C4-2B (cell line): ENCODE measurements around the gene C10orf95.

ENCODE experiments used
- CTCF ChIP-seq: fragments of 450-650 bp; conservative IDR thresholded peaks from 2 replicates; pipeline ENCODE4 v1.5.1; 2017; ENCODE audit warnings: mild to moderate bottlenecking
- ZFX ChIP-seq: fragments of 450-650 bp; IDR thresholded peaks from 2 replicates; pipeline ENCODE4 v1.6.1; 2017

DNA sequence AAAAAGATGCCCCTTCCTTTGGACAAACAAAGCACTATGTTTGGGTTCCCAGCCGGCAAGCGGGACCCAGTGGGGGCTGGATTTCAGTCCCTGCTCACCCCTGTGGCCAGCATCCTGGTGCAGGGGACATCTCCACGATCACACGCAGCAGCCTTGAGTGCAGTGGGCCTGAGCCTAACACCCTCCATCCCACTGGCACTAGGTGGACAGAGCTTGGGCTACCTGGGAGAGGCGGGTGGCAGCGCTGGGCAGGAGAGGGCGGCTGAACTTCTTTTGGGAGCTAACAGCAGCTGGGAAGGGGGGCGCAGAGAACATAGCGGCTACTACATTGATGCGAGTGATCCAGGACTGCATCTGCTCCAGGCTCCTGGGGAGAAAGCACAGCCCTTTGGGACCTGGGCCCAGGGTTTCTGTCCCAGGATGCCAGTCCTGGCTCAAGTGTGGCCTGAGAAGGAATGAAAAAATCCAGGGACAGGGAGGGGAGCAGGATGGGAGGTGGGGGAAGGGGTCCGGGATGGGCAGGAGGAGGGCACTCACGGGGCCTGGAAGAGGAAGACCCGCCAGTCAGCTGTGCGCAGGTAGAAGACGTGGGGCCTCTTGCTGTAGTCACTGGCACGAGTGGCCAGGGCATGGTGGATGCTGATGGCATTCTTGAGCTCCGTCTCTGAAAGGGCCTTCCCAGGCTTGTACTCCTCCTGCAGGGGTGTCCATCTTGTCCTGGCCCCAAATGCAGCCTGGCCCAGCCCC, 46.8 kb downstream of the C10orf95 start:
- TF ChIP-seq CTCF (no peak), ZFX (no peak)
